ENCODE measurements around the gene SLC25A47. TPM values are rescaled to one million over a fixed set of nuclear protein-coding genes. Genes with fewer than 3 reads are reported as not detected.

SLC25A47 gene
- total and polyA plus RNA-seq, 2 donors (not counting 3 experiments of a cell fraction or from before 2014, with no cell fraction given): not detected

GRCh38 chr14:100372357-100373048 lies 49.4 kb downstream of the SLC25A47 start:
- Histone ChIP-seq H3K27me3 (ENCODE audit: control insufficient read depth in 2 of 2, insufficient read depth in 2 of 2, low read length in 2 of 2) (no peaks in the 10 kb centered on the region), H3K4me3 (replicated peaks in 1 of 3; ENCODE audit: insufficient read depth in 1 of 3, low read depth in 1 of 3, low read length in 3 of 3) (peak overlapping the region in 1 of 3 experiments; percentile 18), H3K27ac (ENCODE audit: insufficient read depth, low read depth, low read length) (no peak overlapping the region), H4K20me1 (replicated peaks; ENCODE audit: control insufficient read depth, extremely low read depth, insufficient read depth, low read length) (no peaks in the 10 kb centered on the region), H3K9me3 (replicated peaks; ENCODE audit: control insufficient read depth, insufficient read depth, low read length) (no peaks in the 10 kb centered on the region), H3K9me1 (replicated peaks; ENCODE audit: control insufficient read depth, extremely low read depth, insufficient read depth, low read length) (no peaks in the 10 kb centered on the region), H3K4me2 (ENCODE audit: insufficient read depth, low read length) (no peak overlapping the region), H3K4me1 (ENCODE audit: control insufficient read depth, extremely low read depth, insufficient read depth, low read length) (peaks cover 42% of the 10 kb centered on the region), H3K36me3 (ENCODE audit: control insufficient read depth in 2 of 2, extremely low read depth in 1 of 2, insufficient read depth in 2 of 2, low read length in 2 of 2) (peaks cover 3 to 9% of the 10 kb centered on the region in 2 experiments), H2AFZ (ENCODE audit: low read depth, low read length) (no peak overlapping the region), H3K9ac (replicated peaks; ENCODE audit: extremely low read depth, insufficient read depth, low read length) (no peak overlapping the region), H3K79me2 (ENCODE audit: control insufficient read depth, insufficient read depth, low read length) (peaks cover 14% of the 10 kb centered on the region)
- dilution Hi-C loops (cut with MboI; ENCODE audit: extremely low pct_ligation_motif_present, low sequenced_read_pairs) (no loop called here), intact Hi-C loops (cut with micrococcal nuclease) (no loop called here)
- DNase-seq (ENCODE audit: low read depth, low spot score): peak; percentile 40
- no peak for FAIRE-seq
- BruUV-seq (replicated peaks): no TSS peak
- CTCF ChIA-PET: interaction anchor here (0.9 to 1.9 kb wide), 7 partner anchors 10 to 273 kb away, joined by 3 to 9 read pairs (median 4); no protein-coding TSS in a partner anchor
- TF ChIP-seq POLR2A (IDR thresholded peaks at IDR 0.05; ENCODE audit: low read depth, low read length) (no peak), FOS (IDR thresholded peaks at IDR 0.05; ENCODE audit: borderline replicate concordance, insufficient read depth, low read length) (no peak), MAX (IDR thresholded peaks at IDR 0.05; ENCODE audit: insufficient read depth, insufficient read length) (no peak), GATA2 (IDR thresholded peaks at IDR 0.05; ENCODE audit: insufficient read depth, insufficient read length, low read depth, low read length) (no peak), POLR2AphosphoS5 (IDR thresholded peaks at IDR 0.05; ENCODE audit: insufficient read depth, low read depth, low read length) (no peak), MYC (IDR thresholded peaks at IDR 0.05; ENCODE audit: low read depth, low read length) (no peak), EZH2 (IDR thresholded peaks at IDR 0.05; ENCODE audit: borderline replicate concordance, low read depth, low read length, severe bottlenecking) (no peak), JUN (IDR thresholded peaks at IDR 0.05; ENCODE audit: borderline replicate concordance, insufficient read depth, insufficient read length, low read depth) (no peak), CTCF (IDR thresholded peaks at IDR 0.05; ENCODE audit: extremely low read depth in 1 of 2, insufficient read depth in 1 of 2, low read depth in 1 of 2, low read length in 2 of 2) (no peak)
- POLR2A ChIA-PET: interaction anchor here (0.5 to 1.4 kb wide), 2 partner anchors 11 to 148 kb away, joined by 3 to 5 read pairs; no protein-coding TSS in a partner anchor
